ENCODE measurements around the gene ATG5. TPM values are rescaled to one million over a fixed set of nuclear protein-coding genes. Genes with fewer than 3 reads are reported as not detected.

Gene ATG5
- polyA plus RNA-seq, 4 donors: 24.1 to 36.4 (median 33.5) TPM

DNA sequence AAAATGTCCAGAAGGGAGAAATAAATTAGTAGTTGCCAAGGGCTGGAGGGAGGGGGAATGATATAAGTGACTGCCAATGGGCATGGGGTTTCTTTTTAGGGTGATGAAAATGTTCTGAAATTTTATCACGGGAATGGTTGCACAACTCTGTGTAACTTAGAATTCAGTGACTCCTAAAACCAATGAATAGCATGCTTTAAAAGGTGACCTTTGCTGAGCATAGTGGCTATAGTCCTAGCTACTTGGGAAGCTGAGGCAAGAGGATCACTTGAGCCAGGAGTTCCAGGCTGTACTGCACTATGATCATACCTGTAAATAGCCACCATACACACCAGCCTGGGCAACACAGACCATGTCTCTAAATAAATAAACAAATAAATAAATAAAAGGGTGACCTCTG is 109.0 kb downstream of the ATG5 start:
- FAIRE-seq: no peak
- no peak overlapping the region for H3K4me3 ChIP-seq (ENCODE audit: low read depth in 1 of 3, low read length in 3 of 3)
- no peaks in the 10 kb centered on the region for H3K9me3 ChIP-seq (ENCODE audit: control insufficient read depth in 2 of 2, insufficient read depth in 1 of 2, low read depth in 1 of 2, low read length in 1 of 2)
- no peak for DNase-seq
- H3K27ac ChIP-seq (ENCODE audit: low read depth in 1 of 3, low read length in 2 of 3): no peak overlapping the region
- no peaks in the 10 kb centered on the region for H3K4me1 ChIP-seq (ENCODE audit: control insufficient read depth in 3 of 3, insufficient read depth in 2 of 3, low read depth in 1 of 3, low read length in 2 of 3)
- peaks cover 0 to 1% (median 0%) of the 10 kb centered on the region in 3 donors for H3K36me3 ChIP-seq (ENCODE audit: control insufficient read depth in 3 of 3, insufficient read depth in 2 of 3, low read depth in 1 of 3, low read length in 3 of 3)
- 91 to 100% (median 93%) methylated on average over 1 of the region's 1 CpG for WGBS, 3 donors
- H3K27me3 ChIP-seq (ENCODE audit: control insufficient read depth in 3 of 3, insufficient read depth in 3 of 3, low read length in 3 of 3): no peaks in the 10 kb centered on the region

- DNase-seq (no peak), FAIRE-seq (peak; percentile 61)
- no peak overlapping the region for H3K4me3 ChIP-seq (ENCODE audit: low read depth in 1 of 3, low read length in 3 of 3)
- no peak overlapping the region for H3K27ac ChIP-seq (ENCODE audit: low read depth in 1 of 3, low read length in 2 of 3)
- 95 to 98% (median 96%) methylated on average over 3 of the region's 3 CpGs for WGBS, 3 donors
- no peaks in the 10 kb centered on the region for H3K27me3 ChIP-seq (ENCODE audit: control insufficient read depth in 3 of 3, insufficient read depth in 3 of 3, low read length in 3 of 3)
- peaks cover 0 to 1% (median 0%) of the 10 kb centered on the region in 3 donors for H3K36me3 ChIP-seq (ENCODE audit: control insufficient read depth in 3 of 3, insufficient read depth in 2 of 3, low read depth in 1 of 3, low read length in 3 of 3)
- no peaks in the 10 kb centered on the region for H3K4me1 ChIP-seq (ENCODE audit: control insufficient read depth in 3 of 3, insufficient read depth in 2 of 3, low read depth in 1 of 3, low read length in 2 of 3)
- H3K9me3 ChIP-seq (ENCODE audit: control insufficient read depth in 2 of 2, insufficient read depth in 1 of 2, low read depth in 1 of 2, low read length in 1 of 2): no peaks in the 10 kb centered on the region
Observed at GRCh38 chr6:106215608-106216007, 110.0 kb downstream of the ATG5 start.

GRCh38 chr6:106214531-106214930 is 111.0 kb downstream of the ATG5 start:
- FAIRE-seq: no peak
- 68 to 88% (median 82%) methylated on average over 4 of the region's 4 CpGs for WGBS, 3 donors
- no peaks in the 10 kb centered on the region for H3K4me1 ChIP-seq (ENCODE audit: control insufficient read depth in 3 of 3, insufficient read depth in 2 of 3, low read depth in 1 of 3, low read length in 2 of 3)

GRCh38 chr6:106213660-106214289 is 111.8 kb downstream of the ATG5 start:
- no peak for FAIRE-seq
- no peak overlapping the region for H3K4me3 ChIP-seq (ENCODE audit: low read depth in 1 of 3, low read length in 3 of 3)
- DNase-seq: no peak
- no peaks in the 10 kb centered on the region for H3K27me3 ChIP-seq (ENCODE audit: control insufficient read depth in 3 of 3, insufficient read depth in 3 of 3, low read length in 3 of 3)
- H3K4me1 ChIP-seq (ENCODE audit: control insufficient read depth in 3 of 3, insufficient read depth in 2 of 3, low read depth in 1 of 3, low read length in 2 of 3): no peaks in the 10 kb centered on the region
- H3K27ac ChIP-seq (ENCODE audit: low read depth in 1 of 3, low read length in 2 of 3): no peak overlapping the region
- WGBS, 3 donors: 98% methylated on average over 2 of the region's 2 CpGs
- no peaks in the 10 kb centered on the region for H3K9me3 ChIP-seq (ENCODE audit: control insufficient read depth in 2 of 2, insufficient read depth in 1 of 2, low read depth in 1 of 2, low read length in 1 of 2)
- H3K36me3 ChIP-seq (ENCODE audit: control insufficient read depth in 3 of 3, insufficient read depth in 2 of 3, low read depth in 1 of 3, low read length in 3 of 3): peaks cover 0 to 1% (median 0%) of the 10 kb centered on the region in 3 donors

More at GRCh38 chr6:106214531-106214930, 111.0 kb downstream of the ATG5 start:
- Histone ChIP-seq H3K27me3 (ENCODE audit: control insufficient read depth in 3 of 3, insufficient read depth in 3 of 3, low read length in 3 of 3) (no peaks in the 10 kb centered on the region), H3K27ac (ENCODE audit: low read depth in 1 of 3, low read length in 2 of 3) (no peak overlapping the region), H3K9me3 (ENCODE audit: control insufficient read depth in 2 of 2, insufficient read depth in 1 of 2, low read depth in 1 of 2, low read length in 1 of 2) (no peaks in the 10 kb centered on the region), H3K4me3 (ENCODE audit: low read depth in 1 of 3, low read length in 3 of 3) (no peak overlapping the region), H3K36me3 (ENCODE audit: control insufficient read depth in 3 of 3, insufficient read depth in 2 of 3, low read depth in 1 of 3, low read length in 3 of 3) (peaks cover 0 to 1% (median 0%) of the 10 kb centered on the region in 3 donors)
- no peak for DNase-seq

DNA sequence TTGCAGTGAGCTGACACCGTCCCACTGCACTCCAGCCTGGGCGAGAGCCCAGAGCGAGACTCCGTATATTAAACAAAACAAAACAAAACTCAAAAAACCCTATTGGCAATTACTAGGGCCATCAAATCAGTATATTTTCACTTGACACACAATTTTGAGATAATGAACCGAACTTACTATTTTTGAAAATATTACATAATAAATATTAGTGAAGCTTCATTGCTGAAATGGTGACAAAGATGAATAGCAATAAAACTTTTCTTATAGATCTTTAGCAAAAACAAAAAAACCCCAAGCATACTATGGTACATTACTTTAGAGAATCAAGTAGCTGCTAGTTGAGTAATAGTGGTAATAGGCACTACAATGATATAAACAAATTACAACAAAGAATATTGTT is 113.0 kb downstream of the ATG5 start:
- FAIRE-seq: no peak

GRCh38 chr6:106206905-106207304 is 118.7 kb downstream of the ATG5 start:
- 70 to 89% (median 89%) methylated on average over 1 of the region's 1 CpG for WGBS, 3 donors
- no peak overlapping the region for H3K27ac ChIP-seq (ENCODE audit: low read depth in 1 of 3, low read length in 2 of 3)
- H3K36me3 ChIP-seq (ENCODE audit: control insufficient read depth in 3 of 3, insufficient read depth in 2 of 3, low read depth in 1 of 3, low read length in 3 of 3): peaks cover 0 to 5% (median 2%) of the 10 kb centered on the region in 3 donors
- H3K4me3 ChIP-seq (ENCODE audit: low read depth in 1 of 3, low read length in 3 of 3): no peak overlapping the region
- no peaks in the 10 kb centered on the region for H3K27me3 ChIP-seq (ENCODE audit: control insufficient read depth in 3 of 3, insufficient read depth in 3 of 3, low read length in 3 of 3)
- no peaks in the 10 kb centered on the region for H3K4me1 ChIP-seq (ENCODE audit: control insufficient read depth in 3 of 3, insufficient read depth in 2 of 3, low read depth in 1 of 3, low read length in 2 of 3)
- H3K9me3 ChIP-seq (ENCODE audit: control insufficient read depth in 2 of 2, insufficient read depth in 1 of 2, low read depth in 1 of 2, low read length in 1 of 2): no peaks in the 10 kb centered on the region
- FAIRE-seq (no peak), DNase-seq (no peak)

More for the DNA sequence above, 113.0 kb downstream of the ATG5 start:
- 94 to 97% (median 97%) methylated on average over 5 of the region's 5 CpGs for WGBS, 3 donors
- Histone ChIP-seq H3K36me3 (ENCODE audit: control insufficient read depth in 3 of 3, insufficient read depth in 2 of 3, low read depth in 1 of 3, low read length in 3 of 3) (peaks cover 0 to 1% (median 0%) of the 10 kb centered on the region in 3 donors), H3K4me1 (ENCODE audit: control insufficient read depth in 3 of 3, insufficient read depth in 2 of 3, low read depth in 1 of 3, low read length in 2 of 3) (no peaks in the 10 kb centered on the region), H3K9me3 (ENCODE audit: control insufficient read depth in 2 of 2, insufficient read depth in 1 of 2, low read depth in 1 of 2, low read length in 1 of 2) (no peaks in the 10 kb centered on the region), H3K27ac (ENCODE audit: low read depth in 1 of 3, low read length in 2 of 3) (no peak overlapping the region), H3K27me3 (ENCODE audit: control insufficient read depth in 3 of 3, insufficient read depth in 3 of 3, low read length in 3 of 3) (no peaks in the 10 kb centered on the region), H3K4me3 (ENCODE audit: low read depth in 1 of 3, low read length in 3 of 3) (no peak overlapping the region)
- no peak for DNase-seq

DNA sequence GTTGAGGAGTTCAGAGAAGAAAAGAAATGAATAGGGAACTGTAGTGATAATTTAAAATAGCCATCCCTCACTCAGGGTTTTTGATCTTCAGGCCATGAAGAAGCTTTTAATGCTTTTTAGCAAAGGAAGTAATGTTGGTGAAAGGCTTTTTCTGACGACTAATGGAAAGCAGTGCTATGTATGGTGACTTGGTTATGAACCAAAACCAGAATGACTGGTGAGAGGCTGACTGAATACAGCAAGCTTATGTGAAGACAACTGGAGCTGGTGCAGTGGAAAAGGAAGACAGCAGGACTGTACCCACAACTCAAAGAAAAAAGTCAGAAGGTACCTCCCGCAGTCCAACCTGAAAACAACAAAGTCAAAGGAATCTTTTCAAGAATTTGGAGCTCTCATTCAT is 120.6 kb downstream of the ATG5 start:
- H3K27ac ChIP-seq (ENCODE audit: low read depth in 1 of 3, low read length in 2 of 3): no peak overlapping the region
- 79 to 94% (median 84%) methylated on average over 2 of the region's 2 CpGs for WGBS, 3 donors
- FAIRE-seq (no peak), DNase-seq (no peak)
- H3K9me3 ChIP-seq (ENCODE audit: control insufficient read depth in 2 of 2, insufficient read depth in 1 of 2, low read depth in 1 of 2, low read length in 1 of 2): no peaks in the 10 kb centered on the region
- peaks cover 0 to 8% (median 2%) of the 10 kb centered on the region in 3 donors for H3K36me3 ChIP-seq (ENCODE audit: control insufficient read depth in 3 of 3, insufficient read depth in 2 of 3, low read depth in 1 of 3, low read length in 3 of 3)
- no peaks in the 10 kb centered on the region for H3K4me1 ChIP-seq (ENCODE audit: control insufficient read depth in 3 of 3, insufficient read depth in 2 of 3, low read depth in 1 of 3, low read length in 2 of 3)
- no peak overlapping the region for H3K4me3 ChIP-seq (ENCODE audit: low read depth in 1 of 3, low read length in 3 of 3)
- H3K27me3 ChIP-seq (ENCODE audit: control insufficient read depth in 3 of 3, insufficient read depth in 3 of 3, low read length in 3 of 3): no peaks in the 10 kb centered on the region

DNA sequence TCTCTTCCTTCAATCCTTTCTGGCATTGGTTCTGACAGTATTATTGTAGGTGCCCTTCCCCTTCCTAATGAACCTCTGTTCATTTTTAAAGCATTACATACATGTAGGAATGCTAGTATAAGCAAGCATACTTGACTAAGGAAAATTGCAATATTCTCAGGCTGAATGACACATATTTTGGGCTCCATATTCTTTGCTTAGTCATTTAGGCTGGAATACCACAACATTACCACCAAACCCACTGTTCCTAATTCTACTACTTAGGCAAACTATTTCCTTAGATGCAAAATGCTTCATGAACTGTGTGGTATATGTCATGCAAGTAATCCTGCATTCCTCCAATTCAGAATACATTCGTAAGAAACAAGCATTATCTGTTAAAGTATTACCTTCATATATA is 125.6 kb downstream of the ATG5 start:
- Histone ChIP-seq H3K27me3 (ENCODE audit: control insufficient read depth in 3 of 3, insufficient read depth in 3 of 3, low read length in 3 of 3) (no peaks in the 10 kb centered on the region), H3K4me3 (ENCODE audit: low read depth in 1 of 3, low read length in 3 of 3) (no peak overlapping the region), H3K27ac (ENCODE audit: low read depth in 1 of 3, low read length in 2 of 3) (no peak overlapping the region), H3K4me1 (ENCODE audit: control insufficient read depth in 3 of 3, insufficient read depth in 2 of 3, low read depth in 1 of 3, low read length in 2 of 3) (no peaks in the 10 kb centered on the region), H3K9me3 (ENCODE audit: control insufficient read depth in 2 of 2, insufficient read depth in 1 of 2, low read depth in 1 of 2, low read length in 1 of 2) (no peaks in the 10 kb centered on the region), H3K36me3 (ENCODE audit: control insufficient read depth in 3 of 3, insufficient read depth in 2 of 3, low read depth in 1 of 3, low read length in 3 of 3) (peaks cover 0 to 12% (median 1%) of the 10 kb centered on the region in 3 donors)
- FAIRE-seq: no peak
- DNase-seq: no peak
- WGBS, 3 donors: 95 to 100% (median 97%) methylated on average over 1 of the region's 1 CpG

- 92 to 100% (median 97%) methylated on average over 1 of the region's 1 CpG for WGBS, 3 donors
- DNase-seq (no peak), FAIRE-seq (no peak)
- no peaks in the 10 kb centered on the region for H3K4me1 ChIP-seq (ENCODE audit: control insufficient read depth in 3 of 3, insufficient read depth in 2 of 3, low read depth in 1 of 3, low read length in 2 of 3)
- no peaks in the 10 kb centered on the region for H3K9me3 ChIP-seq (ENCODE audit: control insufficient read depth in 2 of 2, insufficient read depth in 1 of 2, low read depth in 1 of 2, low read length in 1 of 2)
- no peak overlapping the region for H3K4me3 ChIP-seq (ENCODE audit: low read depth in 1 of 3, low read length in 3 of 3)
- no peaks in the 10 kb centered on the region for H3K27me3 ChIP-seq (ENCODE audit: control insufficient read depth in 3 of 3, insufficient read depth in 3 of 3, low read length in 3 of 3)
- H3K36me3 ChIP-seq (ENCODE audit: control insufficient read depth in 3 of 3, insufficient read depth in 2 of 3, low read depth in 1 of 3, low read length in 3 of 3): peaks cover 0 to 14% (median 0%) of the 10 kb centered on the region in 3 donors
- no peak overlapping the region for H3K27ac ChIP-seq (ENCODE audit: low read depth in 1 of 3, low read length in 2 of 3)
Observed at GRCh38 chr6:106199331-106199730, 126.2 kb downstream of the ATG5 start.
